ENCODE results near the gene MIER2.

DNA sequence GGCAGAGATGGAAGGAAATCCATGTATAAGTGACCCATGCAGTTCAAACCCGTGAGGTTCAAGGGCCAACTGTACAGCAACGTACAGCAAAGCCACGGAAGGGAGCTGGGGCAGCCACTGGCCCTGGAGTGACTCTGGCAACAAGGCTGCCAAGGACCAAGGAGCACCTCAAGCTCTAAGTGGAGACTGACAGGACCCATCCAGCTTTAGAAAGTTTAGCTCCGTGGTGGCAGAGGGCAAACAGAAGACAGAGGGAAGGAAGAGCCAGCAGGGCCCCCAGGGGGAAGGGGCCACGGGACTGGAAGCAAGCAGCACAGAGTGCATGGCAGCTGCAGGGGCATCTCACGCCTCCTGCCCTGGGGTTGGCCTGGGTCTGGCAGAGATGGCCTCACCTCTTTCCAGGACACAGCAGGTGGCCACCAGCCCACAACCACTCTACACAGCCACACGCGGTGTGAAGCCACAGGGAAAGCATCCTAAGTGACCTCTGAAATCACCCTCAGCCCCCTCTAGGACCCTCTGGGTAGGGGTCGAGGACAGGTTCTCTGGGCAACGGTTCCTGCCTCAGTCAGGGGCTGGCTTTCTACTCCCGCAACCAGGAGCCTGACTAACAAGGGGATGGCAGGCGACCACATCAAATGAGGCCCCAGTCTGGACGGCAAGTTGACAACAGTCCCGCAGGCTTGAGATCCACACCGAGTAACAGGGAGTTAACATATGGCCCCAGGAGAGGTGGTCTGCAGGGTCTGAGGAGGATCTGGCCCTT is 3.8 kb downstream of the MIER2 start:
- TF ChIP-seq EZH2 (IDR thresholded peaks at IDR 0.05; ENCODE audit: borderline replicate concordance, low read length), result no peak
- TF ChIP-seq, protein P1, sequence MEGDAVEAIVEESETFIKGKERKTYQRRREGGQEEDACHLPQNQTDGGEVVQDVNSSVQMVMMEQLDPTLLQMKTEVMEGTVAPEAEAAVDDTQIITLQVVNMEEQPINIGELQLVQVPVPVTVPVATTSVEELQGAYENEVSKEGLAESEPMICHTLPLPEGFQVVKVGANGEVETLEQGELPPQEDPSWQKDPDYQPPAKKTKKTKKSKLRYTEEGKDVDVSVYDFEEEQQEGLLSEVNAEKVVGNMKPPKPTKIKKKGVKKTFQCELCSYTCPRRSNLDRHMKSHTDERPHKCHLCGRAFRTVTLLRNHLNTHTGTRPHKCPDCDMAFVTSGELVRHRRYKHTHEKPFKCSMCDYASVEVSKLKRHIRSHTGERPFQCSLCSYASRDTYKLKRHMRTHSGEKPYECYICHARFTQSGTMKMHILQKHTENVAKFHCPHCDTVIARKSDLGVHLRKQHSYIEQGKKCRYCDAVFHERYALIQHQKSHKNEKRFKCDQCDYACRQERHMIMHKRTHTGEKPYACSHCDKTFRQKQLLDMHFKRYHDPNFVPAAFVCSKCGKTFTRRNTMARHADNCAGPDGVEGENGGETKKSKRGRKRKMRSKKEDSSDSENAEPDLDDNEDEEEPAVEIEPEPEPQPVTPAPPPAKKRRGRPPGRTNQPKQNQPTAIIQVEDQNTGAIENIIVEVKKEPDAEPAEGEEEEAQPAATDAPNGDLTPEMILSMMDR (IDR thresholded peaks at IDR 0.05; ENCODE audit: low read length), result no peak

All from OCI-LY1 (cell line).